ENCODE data around the gene CFAP99.

GRCh38 chr4:2457481-2458295 lies 38.9 kb downstream of the CFAP99 start:
- TF ChIP-seq PPARA (CRISPR knock-in tag; IDR thresholded peaks at IDR 0.05; ENCODE audit: borderline replicate concordance): no peak
- TF ChIP-seq GLIS3 (CRISPR knock-in tag; IDR thresholded peaks at IDR 0.05): no peak
- TF ChIP-seq BACH2 (CRISPR knock-in tag; IDR thresholded peaks at IDR 0.05; ENCODE audit: borderline replicate concordance): no peak
- TF ChIP-seq ZFP3 (CRISPR knock-in tag; IDR thresholded peaks at IDR 0.05): no peak
- TF ChIP-seq ZFP30 (CRISPR knock-in tag; IDR thresholded peaks at IDR 0.05): no peak
- TF ChIP-seq OSR1 (CRISPR knock-in tag; IDR thresholded peaks at IDR 0.05): no peak
- TF ChIP-seq PATZ1 (CRISPR knock-in tag; IDR thresholded peaks at IDR 0.05; ENCODE audit: borderline replicate concordance): no peak
- no peak for TF ChIP-seq ARNTL (CRISPR knock-in tag; IDR thresholded peaks at IDR 0.05; ENCODE audit: borderline replicate concordance, low read depth)
- no peak for TF ChIP-seq ISL1 (CRISPR knock-in tag; IDR thresholded peaks at IDR 0.05)
- TF ChIP-seq ZC3H10 (CRISPR knock-in tag; IDR thresholded peaks at IDR 0.05): no peak

All from SK-N-SH treated with all-trans-retinoic acid at 6 μM for 48 hours (cell line).